OCI-LY1 (cell line): Measurements from ENCODE around the gene PCDHGA1.

Experiments used
- CTCF ChIP-seq: fragments of 200-600 bp; sonication (generic), shearing (Covaris generic); IDR thresholded peaks from 2 replicates; pipeline ENCODE4 v1.5.1; 2017; ENCODE audit warnings: mild to moderate bottlenecking, antibody characterized with exemption, low read length, moderate library complexity, mixed read lengths
- EZH2 ChIP-seq: fragments of 200-600 bp; sonication (generic), shearing (Covaris generic); IDR thresholded peaks from 2 replicates; pipeline ENCODE4 v1.8.0; 2017; ENCODE audit warnings: borderline replicate concordance, mixed run types, mild to moderate bottlenecking, antibody characterized with exemption, low read length, moderate library complexity, mixed read lengths

- no peak for TF ChIP-seq CTCF
- TF ChIP-seq EZH2, result no peak
These were observed 16.6 kb upstream of the PCDHGA1 start for GRCh38 chr5:141313711-141314110.
